GM12872 (cell line): Measurements from ENCODE around the gene NHP2.

Experiments
- TF ChIP-seq, protein P1 (sequence below): IDR thresholded peaks from 3 replicates; pipeline ENCODE4 v1.5.1; 2011; ENCODE audit warnings: low read depth, mild to moderate bottlenecking, low read length, moderate library complexity; ENCODE audit not compliant: insufficient read depth

NHP2 gene

DNA sequence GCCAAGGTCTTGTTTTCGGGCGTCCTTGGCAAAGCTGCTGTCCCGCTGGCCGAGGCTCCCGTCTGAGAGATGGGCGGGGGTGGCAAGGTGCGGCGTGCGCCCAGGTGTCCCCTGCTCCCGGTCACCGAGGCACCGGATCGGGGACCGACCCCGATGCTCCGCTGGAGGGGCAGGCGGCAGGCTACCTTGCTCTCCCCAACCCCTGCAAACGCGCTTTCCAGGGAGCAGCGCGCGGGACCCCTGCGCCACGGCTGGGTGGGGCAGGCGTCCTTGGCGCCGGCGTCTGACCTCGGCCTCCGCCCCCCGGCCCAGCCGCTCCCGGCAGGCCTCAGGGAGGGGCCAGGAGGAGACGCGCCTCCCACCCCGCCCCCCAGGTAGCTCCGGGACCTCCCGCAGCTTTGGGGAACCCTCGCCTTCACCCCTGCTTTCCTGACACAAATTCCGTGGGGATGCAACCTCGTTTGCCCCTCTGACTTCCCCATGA, 39.8 kb downstream of the NHP2 start:
- TF ChIP-seq, protein P1, sequence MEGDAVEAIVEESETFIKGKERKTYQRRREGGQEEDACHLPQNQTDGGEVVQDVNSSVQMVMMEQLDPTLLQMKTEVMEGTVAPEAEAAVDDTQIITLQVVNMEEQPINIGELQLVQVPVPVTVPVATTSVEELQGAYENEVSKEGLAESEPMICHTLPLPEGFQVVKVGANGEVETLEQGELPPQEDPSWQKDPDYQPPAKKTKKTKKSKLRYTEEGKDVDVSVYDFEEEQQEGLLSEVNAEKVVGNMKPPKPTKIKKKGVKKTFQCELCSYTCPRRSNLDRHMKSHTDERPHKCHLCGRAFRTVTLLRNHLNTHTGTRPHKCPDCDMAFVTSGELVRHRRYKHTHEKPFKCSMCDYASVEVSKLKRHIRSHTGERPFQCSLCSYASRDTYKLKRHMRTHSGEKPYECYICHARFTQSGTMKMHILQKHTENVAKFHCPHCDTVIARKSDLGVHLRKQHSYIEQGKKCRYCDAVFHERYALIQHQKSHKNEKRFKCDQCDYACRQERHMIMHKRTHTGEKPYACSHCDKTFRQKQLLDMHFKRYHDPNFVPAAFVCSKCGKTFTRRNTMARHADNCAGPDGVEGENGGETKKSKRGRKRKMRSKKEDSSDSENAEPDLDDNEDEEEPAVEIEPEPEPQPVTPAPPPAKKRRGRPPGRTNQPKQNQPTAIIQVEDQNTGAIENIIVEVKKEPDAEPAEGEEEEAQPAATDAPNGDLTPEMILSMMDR, result no peak

DNA sequence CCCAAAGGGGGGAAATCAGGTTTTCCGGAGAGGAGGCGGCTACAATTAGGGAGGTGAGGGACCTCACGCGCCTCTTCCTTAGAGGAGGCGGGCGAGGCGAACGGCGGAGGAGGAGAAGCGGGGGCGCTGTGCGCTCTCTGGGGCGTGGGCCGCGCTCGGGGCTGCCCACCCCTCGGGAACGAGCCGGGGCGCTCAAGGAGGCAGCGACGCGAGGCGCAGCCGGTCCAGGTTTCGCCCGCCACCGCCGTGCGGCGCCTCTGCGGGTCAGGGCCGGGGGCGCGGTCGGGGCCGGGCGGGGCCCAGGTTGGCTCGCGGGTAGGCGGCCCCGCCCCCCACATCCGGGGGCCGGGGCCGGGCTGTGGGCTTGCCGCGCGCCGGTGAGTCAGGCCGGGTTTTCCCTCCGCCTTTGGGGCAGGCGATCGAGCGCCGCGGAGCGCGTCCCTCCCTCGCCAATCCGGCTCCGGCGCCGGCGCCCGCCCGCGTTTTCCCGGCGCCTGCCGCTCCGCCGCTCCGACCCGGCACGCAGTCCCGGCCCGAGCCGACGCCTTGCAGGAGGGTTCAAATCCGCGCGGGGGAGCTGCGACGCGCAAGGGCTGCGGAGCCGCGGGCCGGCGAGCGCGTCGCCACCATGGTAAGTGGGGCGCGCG, 40.4 kb downstream of the NHP2 start, which contains the start of gene N4BP3:
Gene N4BP3, plus strand, starts transcription at position 392 of the 647 bp plus-strand sequence. CDS start 6,052 bp downstream, outside the sequence.
- TF ChIP-seq, protein P1, result peak; percentile 15; the same call in 1 of the 3 replicates

DNA sequence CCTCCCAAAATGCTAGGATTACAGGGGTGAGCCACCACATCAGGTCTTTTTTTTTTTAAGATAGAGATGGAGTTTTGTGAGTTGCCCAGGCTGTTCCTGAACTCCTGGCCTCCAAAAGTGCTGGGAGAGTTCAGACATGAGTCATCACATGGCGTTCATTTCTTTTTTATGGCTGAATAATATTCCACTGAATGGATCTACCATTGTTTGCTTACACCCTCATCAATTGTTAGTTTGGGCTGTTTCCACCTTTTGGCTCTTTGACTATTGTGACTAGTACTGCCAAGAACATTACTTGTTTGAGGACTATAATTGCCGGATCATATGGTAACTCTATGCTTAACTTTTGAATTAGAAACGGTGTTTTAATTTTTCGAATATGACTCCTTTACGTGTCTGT, 41.1 kb downstream of the NHP2 start:
- TF ChIP-seq, protein P1, result no peak

DNA sequence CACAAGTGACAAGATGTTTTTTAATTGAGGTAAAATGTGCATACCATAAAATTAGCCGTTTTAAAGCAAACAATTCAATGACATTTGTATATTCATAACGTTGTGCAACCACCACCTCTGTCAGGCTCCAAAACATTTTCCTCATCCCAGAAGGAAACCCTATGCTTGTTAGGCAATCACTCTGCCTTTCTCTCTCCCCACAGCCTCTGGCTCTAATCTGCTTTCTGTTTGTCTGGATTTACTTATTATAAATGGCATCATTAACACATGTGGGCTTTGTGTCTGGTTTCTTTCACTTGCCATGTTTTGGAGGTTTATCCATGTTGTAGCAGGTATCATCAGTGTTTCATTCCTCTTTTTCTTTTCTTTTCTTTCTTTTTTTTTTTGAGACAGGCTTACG, 41.8 kb downstream of the NHP2 start:
- TF ChIP-seq, protein P1, result no peak

DNA sequence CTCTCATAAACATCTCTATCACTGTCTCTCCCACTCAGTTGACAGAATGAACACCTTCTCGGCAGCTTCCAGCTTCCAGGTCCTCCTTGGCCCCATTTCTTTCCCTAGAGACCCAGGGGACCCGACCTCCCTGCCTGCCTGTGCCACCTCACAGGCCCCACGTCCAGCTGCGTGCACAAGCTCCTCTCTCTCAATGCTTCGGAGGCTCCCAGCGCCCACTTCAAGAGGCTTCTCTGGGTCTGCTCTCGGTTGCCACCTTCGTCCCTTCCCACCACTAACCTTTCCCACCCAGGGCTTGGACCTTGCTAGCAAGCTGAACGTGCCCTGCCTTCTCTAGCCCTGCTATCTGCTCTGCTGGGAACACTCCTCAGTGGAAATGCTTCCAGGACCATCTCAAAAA, 43.2 kb downstream of the NHP2 start:
- TF ChIP-seq, protein P1, result no peak

DNA sequence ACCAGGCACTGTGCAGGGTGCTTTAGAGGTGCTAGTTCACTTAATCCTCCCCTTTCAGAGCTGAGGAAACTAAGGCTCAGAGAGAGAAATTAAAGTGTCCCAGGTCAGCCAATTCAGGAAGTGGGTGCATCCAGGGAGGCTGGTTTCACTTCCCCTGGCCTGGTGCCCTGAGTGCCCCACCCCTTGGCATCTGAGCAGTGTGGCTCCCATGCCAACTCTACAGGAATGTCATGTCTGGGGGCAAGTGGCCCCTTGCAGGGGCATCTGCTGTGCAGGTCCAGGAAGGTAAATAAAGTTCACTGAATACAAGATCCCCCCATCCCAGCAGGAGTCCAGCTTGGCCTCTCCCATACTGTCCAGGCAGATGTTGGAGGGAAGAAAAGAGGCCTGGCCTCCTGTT, 44.7 kb downstream of the NHP2 start:
- TF ChIP-seq, protein P1, result no peak

DNA sequence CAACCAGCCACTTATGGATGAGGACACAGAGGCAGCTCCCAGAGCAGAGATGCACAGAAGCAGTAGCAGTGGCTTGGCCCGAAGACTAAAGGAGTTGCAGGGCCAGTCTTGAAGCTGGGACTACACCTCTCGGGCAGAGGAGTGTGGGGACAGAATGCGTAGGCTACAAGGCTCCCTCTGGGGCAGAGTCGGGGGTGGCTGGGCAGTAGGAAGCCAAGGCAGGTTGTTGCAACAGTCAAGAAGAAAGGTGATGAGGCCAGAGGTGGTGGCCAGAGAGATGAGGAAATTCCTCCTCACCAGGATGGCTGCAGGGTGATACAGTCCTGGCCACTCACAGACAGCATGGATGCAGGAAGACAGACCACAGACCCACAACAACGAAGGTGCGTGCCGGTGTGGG, 45.2 kb downstream of the NHP2 start:
- TF ChIP-seq, protein P1, result no peak
